GM12891 (cell line): ENCODE measurements around the gene CD84.

Source experiments
- DNase-seq: peaks from one replicate; pipeline ENCODE4 v3.0.0; 2011; ENCODE audit warnings: low spot score; ENCODE audit not compliant: insufficient read length
- FAIRE-seq: peaks from 2 replicates; lab custom pipeline; 2011; peaks lifted over from hg19 to GRCh38; lab: Jason Lieb, UNC
- PAX5 ChIP-seq: IDR thresholded peaks from 2 replicates; pipeline ENCODE4 v1.6.1; 2011; ENCODE audit warnings: low read length, moderate library complexity, mild to moderate bottlenecking; ENCODE audit not compliant: insufficient read depth, severe bottlenecking
- POLR2A ChIP-seq: IDR thresholded peaks from 2 replicates; pipeline ENCODE4 v1.6.1; 2011; ENCODE audit warnings: low read depth, low read length, control low read depth
- POLR2AphosphoS5 ChIP-seq: IDR thresholded peaks from 2 replicates; pipeline ENCODE4 v1.6.1; 2011; ENCODE audit warnings: low read depth, low read length, control low read depth
- POU2F2 ChIP-seq: IDR thresholded peaks from 2 replicates; pipeline ENCODE4 v1.6.1; 2011; ENCODE audit warnings: low read depth, mild to moderate bottlenecking, control low read depth, low read length, moderate library complexity
- SPI1 ChIP-seq: IDR thresholded peaks from 2 replicates; pipeline ENCODE4 v1.6.1; 2011; ENCODE audit warnings: low read depth, low read length, control low read depth
- TAF1 ChIP-seq: IDR thresholded peaks from 2 replicates; pipeline ENCODE4 v1.6.1; 2011; ENCODE audit warnings: low read depth, low read length, control low read depth

Gene CD84

DNA sequence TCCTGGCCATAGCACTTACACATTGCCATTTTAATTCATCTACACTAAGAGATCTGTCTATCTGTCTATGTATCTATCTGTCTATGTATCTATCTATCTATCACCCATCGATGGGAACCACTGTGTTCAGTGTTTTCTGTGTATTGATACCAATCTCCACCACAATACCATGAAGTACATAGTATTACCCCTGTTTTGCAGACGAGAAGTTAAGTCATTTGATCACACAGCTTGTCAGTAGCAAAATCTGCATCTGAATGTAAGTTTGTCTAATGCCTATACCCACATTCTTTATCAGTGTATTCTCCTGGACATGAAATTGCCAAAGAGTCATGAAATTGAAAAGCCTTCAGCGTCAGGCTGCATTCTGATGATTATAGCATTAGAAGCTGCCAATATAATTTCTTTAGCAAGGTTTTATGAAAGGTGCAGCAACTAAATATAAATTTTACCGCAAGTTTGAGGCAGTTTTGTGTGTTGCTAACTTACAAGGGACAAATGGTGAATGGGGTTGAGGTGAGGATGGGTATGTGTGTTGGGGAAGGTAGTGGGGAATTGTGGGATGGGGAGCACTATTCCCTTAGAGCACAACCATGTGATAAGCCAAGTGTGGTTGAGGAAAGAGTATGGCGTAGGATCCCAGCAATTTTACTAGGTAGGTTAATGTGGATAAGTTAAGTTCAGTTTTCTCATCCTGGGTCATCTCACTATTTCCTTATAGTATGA, 43.4 kb upstream of the CD84 start:
- TF ChIP-seq TAF1 = no peak
- peak; percentile 42; the same call in 1 of the 2 replicates for TF ChIP-seq POLR2A
- no peak for TF ChIP-seq POU2F2
- FAIRE-seq = no peak
- no peak for DNase-seq

DNA sequence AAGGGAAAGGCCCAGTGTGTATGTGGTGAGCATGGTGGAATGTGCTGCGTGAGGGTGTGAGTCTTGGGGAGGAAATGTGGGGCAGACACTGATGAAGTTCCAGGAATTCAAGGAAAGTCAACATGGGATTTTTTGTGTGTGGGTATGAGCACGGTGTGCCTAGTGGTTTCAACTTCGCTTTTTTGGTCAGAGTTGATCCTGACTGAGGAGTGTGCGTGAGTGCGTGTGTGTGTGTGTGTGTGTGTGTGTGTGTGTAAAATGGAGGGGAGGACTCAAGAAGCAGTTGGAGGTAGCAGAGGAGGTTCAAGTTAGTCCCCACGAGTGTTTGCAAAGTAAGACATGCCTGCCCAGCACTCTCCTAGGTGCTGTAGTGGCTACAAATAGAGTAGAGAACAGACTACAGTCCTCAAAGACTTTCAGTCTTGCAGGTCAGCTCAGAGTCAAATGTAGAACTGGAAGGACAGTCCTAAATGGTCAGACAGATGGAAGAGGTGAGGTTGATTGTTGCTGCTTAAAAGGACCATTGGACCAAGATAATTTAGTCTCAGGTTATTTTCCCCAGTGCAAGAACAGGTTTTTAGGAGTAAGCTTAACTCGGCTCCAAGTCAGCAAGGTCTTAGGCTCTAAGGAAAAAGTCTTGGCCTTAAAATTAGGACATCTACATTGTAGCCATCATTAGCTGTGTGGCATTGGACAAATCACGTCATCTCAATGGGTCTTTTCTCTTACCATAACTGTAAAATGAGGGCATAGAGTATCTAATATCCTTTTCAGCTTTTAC, 42.5 kb upstream of the CD84 start:
- peak; percentile 59; the same call in 1 of the 2 replicates for TF ChIP-seq POLR2AphosphoS5
- 0 out of 2 replicates have a peak, but pooled peaks have one; percentile 30 for TF ChIP-seq POU2F2
- TF ChIP-seq SPI1 = no peak
- peak; percentile 50 for TF ChIP-seq POLR2A
- no peak for TF ChIP-seq TAF1
- TF ChIP-seq PAX5 = no peak
- FAIRE-seq (peak; percentile 93), DNase-seq (no peak)

DNA sequence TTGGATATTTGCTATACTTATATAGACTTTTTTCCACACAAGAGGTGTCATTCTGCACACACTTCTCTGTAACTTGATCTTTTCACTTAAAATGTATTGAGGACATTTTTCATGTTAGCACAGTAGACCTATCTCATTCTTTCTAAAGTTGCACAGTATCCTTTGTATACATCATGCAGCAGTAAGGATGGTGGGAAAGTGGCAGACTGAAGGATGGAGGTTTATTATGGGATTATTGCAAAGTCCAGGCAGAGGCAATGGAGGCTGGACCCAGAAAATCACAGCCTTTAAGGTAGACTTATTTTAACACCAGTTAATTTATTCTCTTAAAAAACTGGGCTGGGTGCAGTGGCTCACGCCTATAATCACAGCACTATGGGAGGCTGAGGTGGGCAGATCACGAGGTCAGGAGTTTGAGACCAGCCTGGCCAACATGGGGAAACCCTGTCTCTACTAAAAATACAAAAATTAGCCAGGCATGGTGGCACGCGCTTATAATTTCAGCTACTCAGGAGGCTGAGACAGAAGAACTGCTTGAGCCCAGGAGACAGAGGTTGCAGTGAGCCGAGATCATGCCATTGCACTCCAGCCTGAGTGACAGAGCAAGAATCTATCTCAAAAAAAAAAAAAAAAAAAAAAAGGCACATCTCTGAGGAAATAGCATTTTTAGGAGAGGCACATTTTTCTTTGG, 41.8 kb upstream of the CD84 start:
- FAIRE-seq (peak; percentile 55), DNase-seq (no peak)
- TF ChIP-seq PAX5 = no peak

DNA sequence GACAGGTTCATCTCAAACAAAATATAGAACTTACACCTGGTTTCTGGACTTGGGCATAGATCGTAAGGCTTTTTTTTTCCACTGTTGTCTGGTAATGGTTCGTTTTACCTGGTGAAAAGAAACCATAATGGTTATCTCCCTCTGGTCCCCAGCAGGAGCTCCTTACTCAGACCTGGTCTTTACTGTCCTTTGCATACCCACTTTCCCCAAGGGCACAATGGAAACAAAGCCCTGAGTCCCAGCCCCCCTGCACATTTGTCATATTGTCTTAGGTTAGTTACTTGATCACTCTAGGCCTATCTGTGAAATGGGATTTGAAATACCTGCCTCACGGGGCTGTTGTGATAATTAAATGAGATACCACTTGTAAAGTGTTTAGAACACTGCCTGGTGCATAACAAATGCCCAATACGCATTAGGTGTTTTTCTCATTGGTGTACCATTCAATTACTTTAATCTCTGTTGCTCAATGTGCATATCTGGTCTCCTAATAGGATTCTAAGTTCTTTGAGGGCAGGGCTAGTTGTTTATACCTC, 40.5 kb upstream of the CD84 start:
- peak; percentile 85 for FAIRE-seq
- no peak for DNase-seq
- TF ChIP-seq SPI1 (no peak), POLR2AphosphoS5 (peak; percentile 40; the same call in 1 of the 2 replicates)

DNA sequence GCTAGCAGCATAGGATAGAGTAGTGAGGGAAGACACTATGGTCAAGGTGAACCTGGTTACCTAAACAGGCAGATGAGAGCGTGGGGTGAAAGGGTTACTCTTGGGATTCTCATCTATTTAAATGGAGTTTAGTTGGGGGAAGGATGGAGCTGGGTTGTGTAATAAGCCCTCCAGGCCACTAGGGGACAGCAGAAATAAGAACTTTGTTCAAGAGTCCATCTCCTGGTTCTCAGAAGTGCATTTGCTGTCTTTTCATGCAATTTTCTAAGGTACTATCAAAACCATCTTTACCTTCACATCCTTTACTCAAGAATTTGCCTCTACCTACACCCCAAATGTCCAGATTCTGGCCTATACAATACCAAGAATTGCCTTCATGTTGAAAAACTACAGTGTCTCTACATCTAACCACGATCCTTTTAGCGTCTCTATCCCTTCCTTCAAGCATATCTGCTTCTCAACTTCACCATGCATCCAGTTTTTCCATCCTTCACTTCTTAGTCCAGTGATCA, 39.5 kb upstream of the CD84 start:
- no peak for TF ChIP-seq POU2F2
- TF ChIP-seq POLR2A = peak; percentile 41; the same call in 1 of the 2 replicates
- no peak for DNase-seq
- peak; percentile 5 for FAIRE-seq

DNA sequence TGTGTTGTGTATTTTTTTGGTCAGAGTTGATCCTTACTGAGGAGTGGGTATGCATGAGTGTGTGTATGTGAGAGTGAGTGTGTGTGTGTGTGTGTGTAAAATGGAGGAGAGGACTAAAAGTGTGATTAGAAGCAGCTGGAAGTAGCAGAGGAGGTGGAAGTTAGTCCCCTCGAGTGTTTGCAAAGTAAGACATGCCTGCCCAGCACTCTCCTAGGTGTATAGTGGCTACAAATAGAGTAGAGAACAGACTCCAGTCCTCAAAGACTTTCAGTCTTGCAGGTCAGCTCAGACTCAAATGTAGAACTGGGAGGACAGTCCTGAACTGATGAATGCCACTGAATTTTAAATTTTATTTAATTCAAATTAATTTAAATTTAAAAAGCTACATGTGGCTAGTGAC, 39.0 kb upstream of the CD84 start:
- no peak for DNase-seq
- no peak for TF ChIP-seq PAX5
- no peak for TF ChIP-seq POLR2AphosphoS5
- TF ChIP-seq SPI1 = no peak
- no peak for TF ChIP-seq POU2F2
- TF ChIP-seq POLR2A = no peak
- no peak for TF ChIP-seq TAF1

DNA sequence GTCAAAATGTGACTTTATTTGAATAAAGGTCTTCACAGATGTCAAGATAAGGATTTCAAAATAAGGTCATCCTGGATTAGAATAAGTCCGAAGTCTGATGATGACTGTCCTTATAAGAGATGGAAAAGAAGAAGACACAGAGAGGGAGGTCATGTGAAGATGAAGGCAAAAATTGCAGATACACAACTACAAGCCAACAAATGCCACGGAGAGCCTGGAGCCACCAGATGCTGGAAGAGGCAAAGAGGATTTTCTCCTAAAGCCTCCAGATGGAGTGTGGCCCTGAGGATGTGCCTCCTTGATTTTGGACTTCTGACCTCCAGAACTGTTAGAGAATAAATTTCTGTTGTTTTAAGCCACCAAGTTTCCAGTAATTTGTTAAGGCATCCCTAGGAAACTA, 36.4 kb upstream of the CD84 start:
- FAIRE-seq (peak; percentile 50), DNase-seq (no peak)
- no peak for TF ChIP-seq POU2F2
- TF ChIP-seq POLR2A = no peak
- no peak for TF ChIP-seq TAF1
- no peak for TF ChIP-seq SPI1
- TF ChIP-seq POLR2AphosphoS5 = no peak
- TF ChIP-seq PAX5 = no peak

More for the DNA sequence above, 39.0 kb upstream of the CD84 start:
- peak; percentile 82 for FAIRE-seq

DNA sequence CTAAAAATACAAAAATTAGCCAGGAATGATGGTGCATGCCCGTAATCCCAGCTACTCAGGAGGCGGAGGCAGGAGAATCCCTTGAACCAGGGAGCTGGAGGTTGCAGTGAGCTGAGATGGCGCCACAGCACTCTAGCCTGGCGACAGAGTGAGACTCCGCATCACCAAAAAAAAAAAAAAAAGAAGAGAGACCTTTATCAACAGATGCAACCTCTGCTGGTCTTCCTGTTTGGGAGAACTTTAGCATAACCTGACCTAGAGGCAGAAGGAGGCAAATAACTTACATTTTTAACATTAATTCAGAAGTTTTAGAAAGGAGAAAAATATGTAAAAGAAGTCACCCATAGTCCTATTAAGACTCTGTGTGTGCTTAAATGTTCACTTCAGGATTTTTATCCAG, 35.1 kb upstream of the CD84 start:
- FAIRE-seq (no peak), DNase-seq (no peak)
- TF ChIP-seq POU2F2 = no peak
- no peak for TF ChIP-seq TAF1
- TF ChIP-seq POLR2A = no peak
- no peak for TF ChIP-seq SPI1
- TF ChIP-seq PAX5 = no peak
- no peak for TF ChIP-seq POLR2AphosphoS5

DNA sequence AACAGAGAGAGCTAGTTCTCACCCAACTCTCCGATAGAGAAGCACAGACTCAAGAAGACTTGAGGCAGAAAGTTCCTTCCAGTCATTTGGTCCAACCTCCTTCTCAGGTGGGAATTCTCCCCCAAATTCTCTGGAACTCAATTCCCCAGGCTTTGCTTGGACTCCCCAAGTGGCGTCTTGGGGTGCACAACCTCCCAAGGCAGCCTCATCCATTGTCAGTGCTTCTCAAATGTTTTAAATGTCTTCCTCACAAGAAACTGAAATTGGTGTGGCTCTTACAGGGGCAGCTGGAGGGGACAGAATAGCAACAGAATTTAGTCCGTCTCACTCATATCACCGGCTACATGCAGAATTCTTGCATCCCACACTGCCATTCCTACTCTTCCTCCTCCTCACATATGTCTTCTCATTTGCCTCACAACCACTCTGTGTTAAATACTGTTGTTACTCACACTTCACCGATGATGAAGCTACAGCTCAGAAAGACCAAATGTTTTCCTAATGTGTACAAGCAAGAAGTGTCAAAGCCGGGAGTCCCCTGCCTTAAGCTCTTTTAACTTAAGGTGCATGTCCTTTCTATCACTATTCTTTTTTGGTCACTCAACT, 33.4 kb upstream of the CD84 start:
- no peak for DNase-seq
- TF ChIP-seq PAX5 (no peak), TAF1 (no peak), POLR2AphosphoS5 (no peak; the same call in 1 of the 2 replicates), POLR2A (no peak), SPI1 (no peak), POU2F2 (no peak)
- peak; percentile 69 for FAIRE-seq

DNA sequence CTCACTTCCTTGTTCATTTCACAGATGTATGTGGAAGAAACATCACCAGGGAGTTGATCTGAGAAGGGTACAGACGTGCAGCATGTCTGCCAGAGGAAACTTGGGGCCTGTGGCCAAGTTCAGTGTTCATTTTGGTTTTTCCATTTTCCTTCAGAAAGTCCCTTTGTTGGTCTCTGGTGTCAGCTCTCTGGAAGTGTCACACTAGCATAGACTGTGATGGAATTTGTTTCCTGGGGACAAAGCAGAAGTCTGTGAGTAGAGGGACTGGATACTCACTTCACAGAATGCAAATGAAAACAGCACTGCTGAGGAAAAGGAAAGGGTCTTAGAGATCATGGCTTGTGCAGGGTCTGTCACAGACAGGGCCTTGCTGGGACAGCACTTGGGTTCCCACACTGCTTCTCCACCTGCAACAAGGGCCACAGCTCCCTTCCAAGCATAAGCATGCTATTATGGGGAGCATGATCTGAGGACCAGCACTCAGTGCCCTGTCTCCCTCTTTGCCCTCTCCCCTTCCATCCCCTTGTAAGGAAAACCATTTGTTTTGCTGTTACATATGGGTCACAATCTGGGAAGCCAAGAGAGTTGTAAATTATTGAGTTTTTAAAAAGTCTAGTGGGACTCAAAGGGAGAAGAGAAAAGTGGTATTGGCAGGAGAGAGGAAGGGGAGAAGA, 31.4 kb upstream of the CD84 start:
- FAIRE-seq (no peak), DNase-seq (no peak)
- TF ChIP-seq POLR2AphosphoS5 (peak; percentile 56; the same call in 1 of the 2 replicates), POLR2A (no peak; the same call in 1 of the 2 replicates), SPI1 (no peak)
